Stimulated activated CD8-positive, alpha-beta memory T cell treated with anti-CD3 and anti-CD28 coated beads, Interleukin-7, amount 100 ng/mL, for 24 hours (primary cell): ENCODE data around the gene VPS72.
"Not testable (repeated sequence)": the region's sequence is repeated elsewhere in the genome, so short reads cannot be mapped to it uniquely, and the experiment has no call there.

Experiments used
- DNase-seq: peaks from one replicate; pipeline ENCODE4 v3.0.0-alpha.2; 2020; ENCODE audit warnings: low read depth

VPS72 gene, protein sequence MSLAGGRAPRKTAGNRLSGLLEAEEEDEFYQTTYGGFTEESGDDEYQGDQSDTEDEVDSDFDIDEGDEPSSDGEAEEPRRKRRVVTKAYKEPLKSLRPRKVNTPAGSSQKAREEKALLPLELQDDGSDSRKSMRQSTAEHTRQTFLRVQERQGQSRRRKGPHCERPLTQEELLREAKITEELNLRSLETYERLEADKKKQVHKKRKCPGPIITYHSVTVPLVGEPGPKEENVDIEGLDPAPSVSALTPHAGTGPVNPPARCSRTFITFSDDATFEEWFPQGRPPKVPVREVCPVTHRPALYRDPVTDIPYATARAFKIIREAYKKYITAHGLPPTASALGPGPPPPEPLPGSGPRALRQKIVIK

DNA sequence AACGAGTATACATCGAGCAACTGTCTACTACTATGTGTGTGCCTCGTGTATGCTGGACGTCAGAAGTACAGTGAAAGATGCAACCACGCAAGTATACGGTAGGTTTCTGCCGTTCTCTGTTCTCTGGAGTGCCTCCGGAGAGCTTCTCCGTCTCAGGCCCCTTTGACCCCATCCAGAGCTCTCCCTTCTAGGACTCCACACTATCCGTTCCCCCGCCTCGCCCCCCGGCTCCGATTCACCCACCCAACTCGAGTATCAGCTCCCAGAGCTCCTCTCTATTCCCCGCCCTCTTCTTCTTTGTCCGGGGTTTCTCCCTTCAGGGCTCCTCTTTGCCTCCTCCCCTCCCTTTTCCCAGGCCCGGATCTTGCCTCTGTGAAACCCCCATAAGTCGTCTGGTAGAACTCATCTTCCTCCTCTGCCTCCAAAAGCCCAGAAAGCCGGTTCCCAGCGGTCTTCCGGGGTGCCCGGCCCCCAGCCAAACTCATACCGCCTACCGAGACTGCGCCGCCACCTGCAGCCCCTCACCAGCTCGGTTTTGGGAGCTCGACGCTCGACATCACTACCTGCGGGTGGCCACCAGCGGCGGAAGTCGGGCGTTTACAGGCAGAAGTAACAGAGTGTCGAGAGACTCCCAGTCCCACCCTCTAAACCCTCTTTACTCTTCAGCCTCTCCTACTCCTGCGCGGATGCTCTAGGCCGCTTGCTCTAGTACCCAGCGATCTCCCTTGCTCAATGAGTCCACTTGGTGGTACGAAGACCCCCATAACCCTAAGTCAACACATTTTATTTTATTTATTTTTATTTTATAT is at the start of gene VPS72:
Gene VPS72, minus strand, starts transcription at position 561 of the 809 bp plus-strand sequence. Its CDS starts 76 bp downstream, at position 485.
- DNase-seq = peak; percentile 72

DNA sequence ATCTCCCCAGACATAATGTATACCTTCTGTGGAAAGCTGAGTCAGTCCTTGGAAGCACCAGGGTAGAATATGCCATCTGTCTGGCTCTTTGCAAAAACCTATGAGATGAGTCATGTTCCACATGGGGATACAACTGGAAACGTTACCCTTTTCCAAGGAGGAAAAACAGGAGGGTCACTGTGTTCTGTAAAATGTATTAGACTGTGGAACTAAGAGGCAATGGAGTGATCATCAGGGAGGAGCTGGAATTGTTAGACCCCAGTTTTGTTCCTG is 48.4 kb upstream of the VPS72 start:
- DNase-seq = no peak

DNA sequence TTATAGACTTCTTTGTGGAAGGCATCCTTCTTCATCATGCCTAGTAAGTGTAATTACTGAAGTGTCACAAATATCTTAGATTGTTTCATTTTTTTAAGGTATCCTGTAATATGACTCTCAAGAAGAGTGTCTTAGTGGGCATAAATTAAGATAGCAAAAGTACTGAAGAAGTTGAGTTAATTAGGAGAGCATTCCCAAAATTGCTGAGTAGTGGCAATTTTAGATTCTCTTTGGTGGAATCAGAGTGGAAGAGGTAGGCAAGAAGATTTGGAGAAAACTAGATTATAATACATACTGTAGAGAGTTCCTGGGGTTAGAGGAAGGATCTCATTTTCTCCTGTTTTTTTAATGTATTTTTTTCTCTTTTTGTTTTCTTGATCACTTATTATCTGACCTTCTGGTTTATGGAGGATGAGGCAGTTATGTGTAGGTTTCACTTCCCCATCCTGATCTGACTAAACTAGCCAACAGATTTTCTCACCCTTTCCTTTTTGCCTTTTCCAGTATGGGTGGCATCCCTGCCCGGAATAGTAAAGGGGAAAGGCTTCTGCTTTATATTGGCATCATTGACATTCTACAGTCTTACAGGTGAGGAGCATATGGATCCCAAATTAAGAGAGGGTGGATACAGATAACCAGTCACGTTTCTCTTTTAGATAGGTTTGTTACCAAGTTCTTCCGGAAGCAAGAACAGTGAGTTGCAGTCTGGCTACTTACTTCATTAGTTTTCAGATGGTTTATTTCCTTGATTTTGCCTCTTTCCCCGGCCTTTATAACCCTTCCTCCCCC is 47.9 kb upstream of the VPS72 start:
- no peak for DNase-seq

DNA sequence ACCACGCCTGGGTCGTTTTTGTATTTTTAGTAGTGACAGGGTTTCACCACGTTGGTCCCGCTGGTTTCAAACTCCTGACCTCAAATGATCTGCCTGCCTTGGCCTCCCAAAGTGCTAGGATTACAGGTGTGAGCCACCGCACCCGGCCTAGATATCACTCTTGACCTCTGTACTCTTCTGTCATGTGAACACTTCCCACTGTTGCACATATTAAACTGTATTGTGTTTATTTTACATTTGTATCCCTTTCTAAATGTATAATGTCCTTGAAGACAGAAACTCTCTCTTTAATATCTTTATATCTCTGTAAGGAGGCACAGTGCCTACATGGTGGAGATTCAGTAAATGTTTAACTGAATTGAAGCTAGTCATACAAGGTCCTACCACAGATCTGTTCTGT is 45.2 kb upstream of the VPS72 start:
- no peak for DNase-seq

DNA sequence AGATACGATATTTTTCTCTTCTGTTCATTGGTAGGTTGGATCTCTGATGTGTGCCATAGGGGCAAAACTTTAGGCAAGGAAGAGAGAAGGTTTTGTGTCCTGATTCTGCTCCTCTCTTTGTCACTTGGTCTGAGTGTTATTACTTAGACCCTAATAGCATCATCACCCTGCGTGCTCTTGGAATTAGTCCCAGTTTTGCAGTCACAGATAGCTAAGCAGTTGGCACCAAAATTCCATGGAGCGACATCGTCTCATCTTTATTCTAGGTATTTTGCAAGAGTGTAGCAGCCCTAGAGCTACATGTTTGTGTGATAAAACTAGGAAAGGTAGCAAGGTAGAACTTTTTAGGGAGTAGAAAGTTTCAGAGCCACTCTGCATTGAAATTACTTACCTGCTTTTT is 32.1 kb upstream of the VPS72 start:
- no peak for DNase-seq

DNA sequence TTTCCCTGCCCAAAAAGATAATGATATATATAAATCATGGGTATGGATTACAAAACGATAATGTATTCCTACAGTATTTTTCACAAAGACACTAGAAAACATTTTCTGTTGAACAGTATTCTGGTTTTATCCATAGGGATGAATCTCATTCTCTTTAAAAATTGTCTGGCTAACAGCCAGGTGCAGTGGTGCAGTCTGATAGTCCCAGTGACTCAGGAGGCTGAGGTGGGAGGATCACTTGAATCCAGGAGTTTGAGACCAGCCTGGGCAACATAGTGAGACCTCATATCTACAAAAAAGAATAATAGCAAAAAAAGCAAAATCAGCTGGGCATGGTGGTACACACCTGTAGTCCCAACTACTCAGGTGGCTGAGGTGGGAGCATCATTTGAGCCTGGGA is 31.6 kb upstream of the VPS72 start:
- no peak for DNase-seq

DNA sequence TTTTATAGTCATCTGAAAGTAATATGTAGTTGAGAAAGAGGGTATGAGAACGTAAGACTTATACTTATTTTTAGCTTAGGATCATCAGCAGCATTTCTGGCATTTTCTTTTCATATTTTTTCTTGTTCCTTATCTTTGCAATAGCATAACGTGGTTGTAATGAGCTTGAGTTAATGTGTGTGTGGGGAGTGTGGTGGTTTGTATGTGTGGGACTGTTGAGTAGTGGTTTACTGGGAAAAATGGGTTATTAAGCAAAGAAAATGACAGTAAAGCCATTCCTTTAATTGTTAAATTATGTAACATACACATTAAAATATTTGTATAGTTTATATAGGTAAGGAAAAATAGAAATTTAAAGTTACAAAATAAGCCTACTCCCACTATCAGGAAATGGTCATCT is 23.6 kb upstream of the VPS72 start:
- no peak for DNase-seq

DNA sequence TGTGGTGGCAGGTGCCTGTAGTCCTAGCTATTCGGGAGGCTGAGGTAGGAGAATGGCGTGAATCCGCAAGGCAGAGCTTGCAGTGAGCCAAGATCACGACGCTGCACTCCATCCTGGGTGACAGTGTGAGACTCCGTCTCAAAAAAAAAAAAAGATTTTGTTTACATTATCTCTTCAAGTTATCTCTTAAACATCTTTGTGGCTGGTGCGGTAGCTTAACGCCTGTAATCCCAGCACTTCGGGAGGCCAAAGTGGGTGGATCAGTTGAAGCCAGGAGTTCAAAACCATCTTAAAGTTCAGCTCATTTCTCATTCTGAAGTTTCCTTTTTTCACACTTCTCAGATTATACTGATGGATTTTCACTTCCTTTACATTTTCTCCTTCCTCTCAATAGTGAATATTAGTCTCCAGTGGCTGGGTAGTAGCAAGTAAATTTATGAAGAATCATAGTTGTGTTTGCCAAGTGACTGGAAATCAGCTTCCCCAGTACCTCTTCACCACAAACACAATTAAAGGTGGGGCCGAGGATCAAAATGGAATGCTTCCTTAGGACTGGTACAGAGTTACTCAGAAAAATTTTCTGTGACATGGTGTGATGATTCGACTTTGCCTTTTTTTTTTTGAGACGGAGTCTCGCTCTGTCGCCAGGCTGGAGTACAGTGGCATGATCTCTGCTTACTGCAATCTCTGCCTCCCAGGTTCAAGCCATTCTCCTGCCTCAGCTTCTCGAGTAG is 22.1 kb upstream of the VPS72 start:
- no peak for DNase-seq

DNA sequence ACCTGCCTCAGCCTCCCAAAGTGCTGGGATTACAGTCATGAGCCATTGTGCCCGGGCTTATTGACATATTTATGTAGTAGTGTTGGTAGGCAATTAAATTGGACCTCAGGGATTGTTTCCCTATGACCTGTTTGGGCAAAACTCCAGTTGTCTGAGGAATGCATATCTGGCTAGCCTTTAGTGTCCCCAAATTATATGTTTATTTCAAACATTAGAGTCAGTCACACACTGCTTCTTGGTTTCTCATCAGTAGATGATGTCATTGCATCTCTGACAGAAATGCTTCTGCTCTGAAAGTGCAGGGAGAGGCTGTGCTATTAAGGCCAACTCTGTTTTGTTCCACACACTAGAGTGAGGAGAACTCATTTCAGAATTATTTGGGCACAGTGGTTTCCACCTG is 20.8 kb upstream of the VPS72 start:
- no peak for DNase-seq

DNA sequence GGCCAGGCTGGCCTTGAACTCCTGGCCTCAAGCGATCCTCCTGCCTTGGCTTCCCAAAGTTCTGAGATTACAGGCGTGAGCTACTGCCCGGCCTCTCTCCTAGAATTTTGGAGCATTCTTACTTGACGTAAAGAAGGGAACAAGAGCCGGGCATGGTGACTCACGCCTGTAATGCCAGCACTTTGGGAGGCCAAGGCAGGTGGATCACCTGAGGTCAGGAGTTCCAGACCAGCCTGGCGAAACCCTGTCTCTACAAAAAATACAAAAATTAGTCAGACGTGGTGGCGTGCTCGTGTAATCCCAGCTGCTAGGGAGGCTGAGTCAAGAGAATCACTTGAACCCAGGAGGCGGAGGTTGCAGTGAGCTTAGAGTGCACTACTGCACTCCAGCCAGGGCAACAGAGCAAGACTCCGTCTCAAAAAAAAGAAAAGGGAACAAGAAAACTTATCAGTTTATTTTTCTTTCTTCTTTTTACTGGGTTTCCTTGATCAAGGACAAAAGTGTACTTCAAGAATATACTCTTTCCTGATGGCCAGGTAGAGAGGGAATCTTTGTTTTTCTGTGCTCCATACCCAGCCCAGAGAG is 15.5 kb upstream of the VPS72 start:
- DNase-seq = not testable (repeated sequence)

DNA sequence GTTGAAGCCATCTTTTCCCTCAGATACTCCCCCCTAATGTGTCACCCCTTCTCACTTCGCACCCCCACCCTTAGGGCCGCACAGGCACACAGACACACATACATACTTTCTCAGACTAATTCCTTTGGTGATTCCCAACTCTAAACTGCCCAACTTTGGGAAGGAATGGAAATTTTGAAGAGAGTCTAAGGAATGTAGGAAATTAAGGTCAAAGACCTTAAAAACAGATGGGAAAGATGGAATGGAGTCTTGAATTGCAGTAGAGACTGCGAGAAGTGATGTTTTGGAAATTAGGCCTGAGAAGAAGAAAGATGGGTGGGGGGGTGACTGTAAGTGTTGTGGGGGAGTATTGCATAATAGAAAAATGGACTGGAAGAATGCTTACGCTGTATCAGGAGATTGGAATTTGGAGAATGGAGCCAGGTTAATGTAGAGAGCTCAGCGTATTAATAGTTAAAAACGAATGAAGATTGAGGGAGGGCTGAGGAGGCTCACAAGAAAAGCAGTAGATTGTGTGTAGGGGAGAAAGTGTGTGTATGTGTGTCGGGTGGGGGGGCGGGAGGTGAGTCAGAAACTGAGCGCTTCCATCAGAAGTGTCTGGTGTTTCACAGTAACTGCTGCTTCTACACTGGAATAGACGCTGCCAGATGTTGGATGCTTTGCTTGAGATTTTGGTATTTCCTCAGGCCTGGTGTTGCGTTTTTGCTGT is 10.0 kb upstream of the VPS72 start:
- DNase-seq = no peak

DNA sequence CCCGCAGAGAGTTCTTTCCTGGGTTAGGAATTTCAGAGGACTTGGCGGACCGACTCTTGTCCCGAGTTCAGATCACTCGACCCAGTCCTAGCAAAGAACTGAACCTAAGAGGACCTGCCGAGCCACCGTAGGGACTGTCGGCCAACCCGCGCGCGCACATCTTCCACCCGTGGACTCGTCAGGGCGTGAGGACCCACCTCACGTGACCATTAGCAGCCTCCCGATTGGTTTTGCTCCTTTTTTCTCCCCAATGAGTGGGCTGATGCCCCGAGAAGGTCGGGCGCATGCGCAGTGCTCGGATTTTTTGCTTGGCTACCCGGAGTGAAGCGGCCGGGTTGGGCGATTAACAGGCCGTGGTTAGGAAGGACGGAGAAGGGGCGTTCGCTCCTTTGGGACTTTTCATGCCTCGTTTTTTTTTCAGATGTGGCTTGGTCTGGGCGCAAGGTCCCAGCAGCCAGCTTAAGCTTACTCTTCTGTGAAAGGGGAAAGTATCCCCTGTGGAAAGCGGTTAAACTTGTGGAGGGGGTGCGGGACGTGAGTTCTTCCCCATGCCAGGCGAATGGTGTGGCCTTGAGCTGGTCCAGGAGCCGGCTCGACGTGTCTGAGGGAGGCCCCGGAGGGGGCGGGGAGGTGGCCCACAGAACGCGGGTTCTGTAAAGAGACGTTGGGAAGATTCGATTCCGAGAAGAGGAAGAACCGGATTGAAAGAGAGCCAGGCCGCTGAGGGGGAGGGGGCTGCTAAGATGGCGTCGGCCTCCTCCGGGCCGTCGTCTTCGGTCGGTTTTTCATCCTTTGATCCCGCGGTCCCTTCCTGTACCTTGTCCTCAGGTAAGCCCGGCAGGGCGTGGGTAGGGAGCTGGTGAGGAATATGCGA is 8.5 kb upstream of the VPS72 start, which contains the start of gene PIP5K1A:
Gene PIP5K1A, plus strand, starts transcription at position 299 of the 874 bp plus-strand sequence. Its CDS starts 445 bp downstream, at position 744.
- peak; percentile 99 for DNase-seq

DNA sequence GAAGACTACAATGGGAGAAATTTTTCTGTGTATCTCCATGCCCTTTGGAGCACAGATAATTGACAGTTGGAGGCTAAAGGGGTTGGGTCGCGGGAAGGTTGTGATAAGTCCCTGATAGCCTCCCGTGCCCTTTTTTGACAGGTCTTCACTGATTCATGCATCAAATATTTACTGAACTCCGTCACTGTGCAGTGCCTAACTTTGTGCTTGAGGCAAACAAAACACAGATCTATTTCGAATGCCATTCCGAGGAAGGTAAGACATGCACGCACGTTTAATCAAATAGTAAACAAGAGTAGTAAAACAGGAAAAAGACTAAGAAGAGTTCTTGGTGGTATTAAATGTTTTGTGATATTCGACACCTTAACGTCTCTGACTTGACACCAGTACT is 7.9 kb upstream of the VPS72 start:
- DNase-seq = no peak

DNA sequence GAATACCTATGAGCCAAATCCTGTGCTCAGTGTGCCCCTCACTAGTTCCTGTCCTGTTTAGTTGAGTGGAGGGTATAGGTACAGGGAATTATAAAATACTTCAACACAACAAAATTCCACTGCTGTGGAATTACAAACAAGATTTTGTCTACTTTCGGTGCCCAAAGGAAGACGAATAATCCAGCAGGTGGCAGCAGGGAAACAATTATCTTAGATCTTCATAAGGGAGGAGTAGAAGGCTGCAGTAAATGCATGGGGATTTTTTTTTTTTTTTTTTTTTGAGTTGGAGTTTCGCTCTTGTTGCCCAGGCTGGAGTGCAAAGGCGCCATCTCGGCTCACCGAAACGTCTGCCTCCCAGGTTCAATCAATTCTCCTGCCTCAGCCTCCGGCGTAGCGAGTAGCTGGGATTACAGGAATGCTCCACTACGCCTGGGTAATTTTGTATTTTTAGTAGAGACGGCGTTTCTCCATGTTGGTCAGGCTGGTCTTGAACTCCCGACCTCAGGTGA is 6.3 kb upstream of the VPS72 start:
- no peak for DNase-seq

DNA sequence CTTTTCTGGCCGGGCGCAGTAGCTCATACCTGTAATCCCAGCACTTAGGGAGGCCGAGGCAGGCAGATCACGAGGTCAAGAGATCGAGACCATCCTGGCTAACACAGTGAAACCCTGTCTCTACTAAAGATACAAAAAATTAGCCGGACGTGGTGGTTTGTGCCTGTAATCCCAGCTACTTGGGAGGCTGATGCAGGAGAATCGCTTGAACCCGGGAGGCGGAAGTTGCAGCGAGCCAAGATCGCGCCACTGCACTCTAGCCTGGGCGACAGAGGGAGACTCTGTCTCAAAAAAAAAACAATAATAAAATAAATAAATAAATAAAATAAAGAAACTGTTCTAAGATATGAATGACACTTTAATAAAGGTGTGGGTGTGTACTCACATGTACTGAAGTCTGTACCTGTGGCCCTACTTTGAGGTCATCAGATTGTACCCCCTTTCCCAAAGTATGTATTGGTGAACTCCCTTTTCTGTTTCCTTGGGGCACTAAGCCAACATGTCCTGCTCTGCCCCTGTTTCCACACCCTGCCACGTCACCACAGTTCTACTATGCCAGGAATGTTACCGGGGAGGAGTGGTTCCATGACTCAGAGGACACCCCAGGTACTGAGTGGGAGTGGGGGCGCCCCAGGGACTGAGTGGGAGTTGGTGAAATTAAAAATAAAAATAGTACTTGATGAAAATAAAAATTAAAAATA is 5.0 kb upstream of the VPS72 start:
- DNase-seq = not testable (repeated sequence)

DNA sequence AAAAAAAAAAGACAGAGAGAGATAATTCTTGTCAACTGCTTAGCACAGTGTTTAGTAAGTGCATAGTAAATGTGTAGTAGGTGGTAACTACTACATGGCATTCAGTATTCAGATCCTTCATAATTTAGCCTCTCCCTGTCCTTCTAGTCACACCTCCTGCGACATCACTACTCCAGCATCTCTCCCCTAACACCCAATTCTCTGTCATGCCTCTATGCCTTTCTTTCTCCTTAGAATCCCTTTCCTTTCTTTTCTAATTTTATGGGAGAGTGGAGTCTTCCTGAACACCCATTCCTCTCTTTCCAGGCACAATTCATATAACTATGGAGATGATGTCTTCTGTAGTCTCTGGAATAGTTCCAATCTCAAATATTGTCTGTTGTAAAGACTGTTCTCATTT is 3.9 kb upstream of the VPS72 start:
- DNase-seq = no peak

DNA sequence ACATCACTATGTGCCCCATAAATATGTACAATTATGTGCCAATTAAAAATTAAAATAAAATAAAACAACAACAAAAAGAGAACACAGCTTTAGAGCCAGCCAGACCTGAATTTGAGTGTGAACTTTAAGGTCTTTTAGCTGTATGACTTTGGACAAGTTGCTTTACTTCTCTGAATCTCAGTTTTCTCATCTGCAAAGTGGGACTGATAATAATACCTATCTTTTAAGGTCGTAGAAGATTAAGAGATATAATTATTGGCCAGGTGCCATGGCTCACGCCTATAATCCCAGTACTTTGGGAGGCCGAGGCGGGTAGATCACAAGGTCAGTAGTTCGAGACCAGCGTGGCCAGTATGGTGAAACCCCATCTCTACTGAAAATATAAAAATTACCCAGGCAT is 3.3 kb upstream of the VPS72 start:
- DNase-seq = no peak

DNA sequence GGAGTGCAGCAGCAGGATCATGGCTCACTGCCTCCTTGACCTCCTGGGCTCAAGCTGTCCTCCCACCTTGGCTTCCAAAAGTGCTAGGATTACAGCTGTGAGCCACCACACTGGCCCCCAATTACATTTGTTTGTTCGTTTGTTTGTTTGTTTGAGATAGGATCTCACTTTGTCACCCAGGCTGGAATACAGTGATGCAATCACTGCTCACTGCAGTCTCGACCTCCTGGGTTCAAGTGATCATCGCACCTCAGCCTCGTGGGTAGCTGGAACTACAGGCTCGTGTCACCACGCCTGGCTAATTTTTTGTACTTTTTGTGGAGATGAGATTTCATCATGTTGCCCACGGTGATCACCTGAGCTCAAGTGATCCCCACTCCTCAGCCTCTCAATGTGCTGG is 2.0 kb upstream of the VPS72 start:
- no peak for DNase-seq

DNA sequence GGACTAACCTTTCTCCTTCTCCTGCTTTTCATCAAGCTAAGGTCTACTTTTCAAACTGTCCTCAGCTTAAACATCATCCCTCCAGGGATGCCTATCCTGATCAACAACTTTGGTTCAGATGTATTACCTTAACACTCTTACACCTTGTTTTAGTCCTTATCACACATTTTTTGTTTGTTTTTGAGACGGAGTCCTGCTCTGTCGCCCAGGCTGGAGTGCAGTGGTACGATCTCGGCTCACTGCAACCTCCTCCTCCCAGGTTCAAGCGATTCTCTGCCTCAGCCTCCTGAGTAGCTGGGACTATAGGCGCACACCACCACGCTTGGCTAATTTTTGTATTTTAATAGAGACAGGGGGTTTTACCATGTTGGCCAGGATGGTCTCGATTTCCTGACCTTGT is 1.3 kb downstream of the VPS72 start:
- not testable (repeated sequence) for DNase-seq
